C4-2B (cell line): ENCODE measurements around the gene HEXD.

Experiments used
- CTCF ChIP-seq: fragments of 450-650 bp; conservative IDR thresholded peaks from 2 replicates; pipeline ENCODE4 v1.5.1; 2017; ENCODE audit warnings: mild to moderate bottlenecking
- ZFX ChIP-seq: fragments of 450-650 bp; IDR thresholded peaks from 2 replicates; pipeline ENCODE4 v1.6.1; 2017

- TF ChIP-seq CTCF = no peak
- no peak for TF ChIP-seq ZFX
Measured at GRCh38 chr17:82442643-82443464, 24.7 kb downstream of the HEXD start.
